Measurements from ENCODE around the gene SPRED3.

DNA sequence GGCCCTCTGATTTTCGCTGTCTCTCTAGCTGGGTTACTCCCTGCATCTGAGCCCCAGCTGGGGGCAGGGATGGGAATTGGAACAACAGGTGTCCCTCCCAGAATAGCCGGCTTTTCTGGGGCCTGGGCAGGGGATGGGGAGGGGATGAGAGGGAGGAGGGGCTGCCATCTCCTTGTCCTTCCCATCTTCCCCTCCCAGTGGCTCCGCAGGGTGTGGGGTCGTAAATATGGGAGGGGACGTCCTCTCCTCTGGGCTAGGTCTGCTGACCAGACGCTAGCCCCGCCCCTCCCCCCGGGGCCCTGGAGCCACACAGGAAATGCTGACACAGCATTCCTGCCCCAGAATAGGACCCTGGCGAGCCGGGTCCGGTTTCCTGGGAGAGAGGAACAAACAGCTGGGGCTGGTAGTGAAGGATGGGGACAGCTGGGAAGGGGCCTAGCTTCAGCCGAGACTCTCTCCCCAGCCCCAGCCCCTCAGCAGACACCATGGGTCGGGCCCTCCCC, 46.1 kb downstream of the SPRED3 start:
- TF ChIP-seq, protein P1, sequence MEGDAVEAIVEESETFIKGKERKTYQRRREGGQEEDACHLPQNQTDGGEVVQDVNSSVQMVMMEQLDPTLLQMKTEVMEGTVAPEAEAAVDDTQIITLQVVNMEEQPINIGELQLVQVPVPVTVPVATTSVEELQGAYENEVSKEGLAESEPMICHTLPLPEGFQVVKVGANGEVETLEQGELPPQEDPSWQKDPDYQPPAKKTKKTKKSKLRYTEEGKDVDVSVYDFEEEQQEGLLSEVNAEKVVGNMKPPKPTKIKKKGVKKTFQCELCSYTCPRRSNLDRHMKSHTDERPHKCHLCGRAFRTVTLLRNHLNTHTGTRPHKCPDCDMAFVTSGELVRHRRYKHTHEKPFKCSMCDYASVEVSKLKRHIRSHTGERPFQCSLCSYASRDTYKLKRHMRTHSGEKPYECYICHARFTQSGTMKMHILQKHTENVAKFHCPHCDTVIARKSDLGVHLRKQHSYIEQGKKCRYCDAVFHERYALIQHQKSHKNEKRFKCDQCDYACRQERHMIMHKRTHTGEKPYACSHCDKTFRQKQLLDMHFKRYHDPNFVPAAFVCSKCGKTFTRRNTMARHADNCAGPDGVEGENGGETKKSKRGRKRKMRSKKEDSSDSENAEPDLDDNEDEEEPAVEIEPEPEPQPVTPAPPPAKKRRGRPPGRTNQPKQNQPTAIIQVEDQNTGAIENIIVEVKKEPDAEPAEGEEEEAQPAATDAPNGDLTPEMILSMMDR (conservative IDR thresholded peaks at IDR 0.05; ENCODE audit: low read length): no peak
- no peak for TF ChIP-seq EZH2phosphoT487 (IDR thresholded peaks at IDR 0.05; ENCODE audit: borderline replicate concordance, low read depth, low read length)

Measured in OCI-LY7 (cell line).